SH-SY5Y (cell line): ENCODE results near the gene UQCC5.

Source experiments
- GATA2 ChIP-seq: IDR thresholded peaks from 2 replicates; pipeline ENCODE4 v1.6.1; 2011; ENCODE audit warnings: mild to moderate bottlenecking, low read depth, low read length
- GATA3 ChIP-seq: IDR thresholded peaks from 2 replicates; pipeline ENCODE4 v1.6.1; 2011; ENCODE audit warnings: low read depth, mild to moderate bottlenecking, low read length, moderate library complexity

GRCh38 chr3:52495777-52496602 lies 40.4 kb upstream of the UQCC5 start:
- TF ChIP-seq GATA2 (no peak), GATA3 (no peak)
